HEK293 (cell line): ENCODE results near the gene NOL6.

Experiments
- CTCF ChIA-PET: fragments of 350-600 bp; formaldehyde crosslinking; extraction: SDS; loops from one replicate; lab custom pipeline; 2021; ENCODE audit warnings: antibody characterized with exemption; lab: Yijun Ruan, JAX
- POLR2A ChIA-PET: fragments of 300-600 bp; formaldehyde crosslinking; extraction: SDS; loops from one replicate; lab custom pipeline; 2020; ENCODE audit warnings: antibody characterized with exemption, inconsistent platforms; lab: Yijun Ruan, JAX
- H3K27ac ChIP-seq: fragments of 200-500 bp; sonication (Bioruptor generic); 2 replicates; pipeline ENCODE4 v1.5.1; 2014; ENCODE audit warnings: low read depth, low read length, control low read depth, inconsistent platforms; ENCODE audit errors: extremely low read depth
- H3K36me3 ChIP-seq, 2 experiments: fragments of 200-500 bp in 1 of 2; sonication (Bioruptor generic) in 1 of 2; 1 replicate in 1 of 2; 2 replicates in 1 of 2; pipeline ENCODE4 v1.5.1; 2014 to 2017; ENCODE audit warnings: inconsistent platforms in 2 of 2, low read length in 2 of 2; ENCODE audit not compliant: control insufficient read depth in 2 of 2, insufficient read depth in 1 of 2
- H3K4me1 ChIP-seq: fragments of 200-500 bp; sonication (Bioruptor generic); 2 replicates; pipeline ENCODE4 v1.5.1; 2014; ENCODE audit warnings: mild to moderate bottlenecking, low read length, inconsistent platforms; ENCODE audit not compliant: control insufficient read depth, insufficient read depth
- H3K4me3 ChIP-seq: 2 replicates; pipeline ENCODE4 v1.5.1; 2011; ENCODE audit warnings: low read depth, mild to moderate bottlenecking, control low read depth, low read length, moderate library complexity
- H3K9me3 ChIP-seq: fragments of 200-500 bp; sonication (Bioruptor generic); 2 replicates; pipeline ENCODE4 v1.5.1; 2014; ENCODE audit warnings: low read depth, low read length, inconsistent platforms; ENCODE audit not compliant: control insufficient read depth, insufficient read depth
- GLI2 ChIP-seq: fragments of 450-650 bp; formaldehyde crosslinking; IDR thresholded peaks from 2 replicates; pipeline ENCODE4; 2017; ENCODE audit warnings: missing biosample characterization, missing genetic modification characterization, low read depth, borderline replicate concordance
- HIC1 ChIP-seq: fragments of 450-650 bp; formaldehyde crosslinking; IDR thresholded peaks from 2 replicates; pipeline ENCODE4 v1.5.1; 2016; ENCODE audit warnings: missing biosample characterization, missing genetic modification characterization
- KLF16 ChIP-seq: fragments of 450-650 bp; formaldehyde crosslinking; IDR thresholded peaks from 2 replicates; pipeline ENCODE4 v1.5.1; 2017; ENCODE audit warnings: missing biosample characterization, missing genetic modification characterization
- KLF7 ChIP-seq: fragments of 450-650 bp; formaldehyde crosslinking; IDR thresholded peaks from 2 replicates; pipeline ENCODE4 v1.5.1; 2016; ENCODE audit warnings: missing biosample characterization, missing genetic modification characterization, borderline replicate concordance
- PRDM10 ChIP-seq: fragments of 450-650 bp; formaldehyde crosslinking; IDR thresholded peaks from 2 replicates; pipeline ENCODE4 v1.5.1; 2016; ENCODE audit warnings: missing biosample characterization, missing genetic modification characterization
- ZBTB49 ChIP-seq: fragments of 450-650 bp; formaldehyde crosslinking; IDR thresholded peaks from 2 replicates; pipeline ENCODE4 v1.5.1; 2016; ENCODE audit warnings: missing biosample characterization, missing genetic modification characterization, low read depth
- ZBTB8A ChIP-seq: fragments of 450-650 bp; formaldehyde crosslinking; IDR thresholded peaks from 2 replicates; pipeline ENCODE4 v1.5.1; 2016; ENCODE audit warnings: missing biosample characterization, missing genetic modification characterization
- ZFP37 ChIP-seq: fragments of 450-650 bp; formaldehyde crosslinking; IDR thresholded peaks from 2 replicates; pipeline ENCODE4 v1.5.1; 2016; ENCODE audit warnings: missing biosample characterization, missing genetic modification characterization
- ZNF175 ChIP-seq: fragments of 450-650 bp; formaldehyde crosslinking; IDR thresholded peaks from 2 replicates; pipeline ENCODE4 v1.5.1; 2016; ENCODE audit warnings: missing biosample characterization, missing genetic modification characterization
- ZNF292 ChIP-seq: fragments of 450-650 bp; formaldehyde crosslinking; IDR thresholded peaks from 2 replicates; pipeline ENCODE4 v1.5.1; 2016; ENCODE audit warnings: low read depth, missing biosample characterization, missing genetic modification characterization, borderline replicate concordance
- ZNF423 ChIP-seq: fragments of 450-650 bp; formaldehyde crosslinking; IDR thresholded peaks from 2 replicates; pipeline ENCODE4 v1.5.1; 2016; ENCODE audit warnings: missing biosample characterization, missing genetic modification characterization
- ZNF473 ChIP-seq: fragments of 450-650 bp; formaldehyde crosslinking; IDR thresholded peaks from 2 replicates; pipeline ENCODE4 v1.5.1; 2017; ENCODE audit warnings: missing biosample characterization, missing genetic modification characterization
- ZNF48 ChIP-seq: fragments of 450-650 bp; formaldehyde crosslinking; IDR thresholded peaks from 2 replicates; pipeline ENCODE4 v1.5.1; 2016; ENCODE audit warnings: missing biosample characterization, missing genetic modification characterization
- ZNF548 ChIP-seq: fragments of 450-650 bp; formaldehyde crosslinking; IDR thresholded peaks from 2 replicates; pipeline ENCODE4 v1.5.1; 2016; ENCODE audit warnings: missing biosample characterization, missing genetic modification characterization
- ZNF555 ChIP-seq: fragments of 450-650 bp; formaldehyde crosslinking; conservative IDR thresholded peaks from 2 replicates; pipeline ENCODE4 v1.5.1; 2017; ENCODE audit warnings: missing biosample characterization, mild to moderate bottlenecking, missing genetic modification characterization, inconsistent platforms
- ZNF571 ChIP-seq: fragments of 450-650 bp; formaldehyde crosslinking; IDR thresholded peaks from 2 replicates; pipeline ENCODE4 v1.5.0; 2017; ENCODE audit warnings: missing biosample characterization, missing genetic modification characterization
- ZNF585B ChIP-seq: fragments of 450-650 bp; formaldehyde crosslinking; IDR thresholded peaks from 2 replicates; pipeline ENCODE4 v1.5.1; 2016; ENCODE audit warnings: missing biosample characterization, missing genetic modification characterization
- ZNF660 ChIP-seq: fragments of 450-650 bp; IDR thresholded peaks from 2 replicates; pipeline ENCODE4 v1.5.1; 2018; ENCODE audit warnings: missing biosample characterization, mild to moderate bottlenecking, missing genetic modification characterization
- ZNF747 ChIP-seq: fragments of 450-650 bp; formaldehyde crosslinking; IDR thresholded peaks from 2 replicates; pipeline ENCODE4 v1.5.1; 2016; ENCODE audit warnings: missing biosample characterization, missing genetic modification characterization
- ZSCAN16 ChIP-seq: fragments of 450-650 bp; formaldehyde crosslinking; IDR thresholded peaks from 2 replicates; pipeline ENCODE4 v1.5.1; 2016; ENCODE audit warnings: missing biosample characterization, missing genetic modification characterization

Gene NOL6

GRCh38 chr9:33445389-33446239, 28.1 kb downstream of the NOL6 start:
- POLR2A ChIA-PET, result no interaction called here
- CTCF ChIA-PET, result interaction anchor here (0.9 to 6.1 kb wide), 6 partner anchors 7 to 277 kb away, joined by 3 to 55 read pairs (median 6); no protein-coding TSS in a partner anchor
- no peak for TF ChIP-seq ZNF292 (tag by site-specific recombination)
- TF ChIP-seq ZNF175 (tag by site-specific recombination), result no peak
- no peak for TF ChIP-seq ZBTB8A
- TF ChIP-seq ZNF48 (tag by site-specific recombination), result no peak
- TF ChIP-seq ZNF473, result no peak
- TF ChIP-seq ZNF548 (tag by site-specific recombination), result no peak
- no peak for TF ChIP-seq ZSCAN16 (tag by site-specific recombination)
- TF ChIP-seq ZNF555 (tag by site-specific recombination), result no peak
- TF ChIP-seq ZFP37 (tag by site-specific recombination), result no peak
- TF ChIP-seq KLF7 (tag by site-specific recombination), result no peak
- TF ChIP-seq ZBTB49 (tag by site-specific recombination), result no peak
- no peak for TF ChIP-seq HIC1
- no peak for TF ChIP-seq PRDM10 (tag by site-specific recombination)
- no peak for TF ChIP-seq ZNF423 (tag by site-specific recombination)
- no peaks in the 10 kb centered on the region; the same call in 1 of the 2 replicates for H3K4me1 ChIP-seq
- H3K36me3 ChIP-seq, result no peaks in the 10 kb centered on the region
- no peak overlapping the region for H3K4me3 ChIP-seq
- no peak overlapping the region for H3K27ac ChIP-seq
- no peaks in the 10 kb centered on the region for H3K9me3 ChIP-seq

GRCh38 chr9:33443464-33444154, 30.1 kb downstream of the NOL6 start:
- Histone ChIP-seq H3K9me3 (no peaks in the 10 kb centered on the region), H3K27ac (no peak overlapping the region), H3K36me3 (no peaks in the 10 kb centered on the region), H3K4me1 (no peaks in the 10 kb centered on the region; the same call in 1 of the 2 replicates), H3K4me3 (no peak overlapping the region)
- ChIA-PET POLR2A (no interaction called here), CTCF (interaction anchor here (0.6 to 6.1 kb wide), 7 partner anchors 9 to 68 kb away, joined by 3 to 55 read pairs (median 8); no protein-coding TSS in a partner anchor)
- TF ChIP-seq PRDM10 (tag by site-specific recombination) (peak; percentile 77), ZNF571 (tag by site-specific recombination) (no peak), ZNF747 (tag by site-specific recombination) (no peak), ZNF660 (no peak), KLF16 (tag by site-specific recombination) (no peak), GLI2 (tag by site-specific recombination) (no peak), ZNF585B (tag by site-specific recombination) (no peak)
